Kidney (tissue), 14 donors: ENCODE results near the gene AGBL3. TPM values are rescaled to one million over a fixed set of nuclear protein-coding genes. Genes with fewer than 3 reads are reported as not detected.

Source experiments
- DNase-seq, 5 donors: peaks; one replicate each; pipeline ENCODE4 v3.0.0-alpha.2; 2013 to 2020
- FAIRE-seq: peaks from 2 replicates; lab custom pipeline; 2012; peaks lifted over from hg19 to GRCh38; lab: Jason Lieb, UNC
- H3K27ac ChIP-seq, 2 donors: one replicate each; pipeline ENCODE4 v1.7.0; 2013; ENCODE audit warnings: low read depth in 2 of 2, low read length in 2 of 2, inconsistent platforms in 1 of 2
- H3K27me3 ChIP-seq: one replicate; pipeline ENCODE4 v1.7.1; 2013; ENCODE audit warnings: low read length, inconsistent platforms; ENCODE audit not compliant: control insufficient read depth, insufficient read depth
- H3K36me3 ChIP-seq, 3 donors: one replicate each; pipeline versions ENCODE4 v1.7.0 to v1.7.1; 2013; ENCODE audit warnings: low read length in 3 of 3, control low read depth in 1 of 3, inconsistent platforms in 1 of 3; ENCODE audit not compliant: insufficient read depth in 3 of 3, control insufficient read depth in 2 of 3
- H3K4me1 ChIP-seq, 3 donors: one replicate each; pipeline versions ENCODE4 v1.7.0 to v1.7.1; 2013; ENCODE audit warnings: low read length in 3 of 3, inconsistent platforms in 1 of 3, low read depth in 1 of 3; ENCODE audit not compliant: control insufficient read depth in 2 of 3, insufficient read depth in 2 of 3
- H3K4me3 ChIP-seq, 3 donors: one replicate each; pipeline versions ENCODE4 v1.7.0 to v1.8.1; 2013; ENCODE audit warnings: low read length in 3 of 3, control low read depth in 1 of 3, inconsistent platforms in 1 of 3
- H3K9ac ChIP-seq, 3 donors: one replicate each; pipeline versions ENCODE4 v1.7.0 to v1.7.1; 2013; ENCODE audit warnings: low read length in 3 of 3, control low read depth in 1 of 3, inconsistent platforms in 1 of 3
- H3K9me3 ChIP-seq, 3 donors: one replicate each; pipeline versions ENCODE4 v1.7.0 to v1.7.1; 2013; ENCODE audit warnings: low read length in 3 of 3, control low read depth in 1 of 3, inconsistent platforms in 1 of 3; ENCODE audit not compliant: control insufficient read depth in 2 of 3, insufficient read depth in 1 of 3
- CTCF ChIP-seq: IDR thresholded peaks from 3 replicates; pipeline ENCODE4 v1.5.1; 2012; ENCODE audit warnings: mild to moderate bottlenecking, moderate library complexity, borderline replicate concordance; ENCODE audit not compliant: insufficient read depth; ENCODE audit errors: extremely low read depth
- intact Hi-C: fragments of 100-400 bp; cut with DNase I; formaldehyde crosslinking; loops from one replicate; pipeline ENCODE4 v1.11.1; 2022
- polyA plus RNA-seq: library from polyadenylated mRNA; stranded (reverse); fragments of 350-450 nt; fragmentation: Illumina TruSeq; extraction: RNeasy Lipid Tissue Mini Kit (QIAGEN cat#74804); gene quantifications from one replicate; pipeline ENCODE4 v1.2.3, GENCODE V29; 2014; ENCODE audit warnings: low read depth, low replicate concordance; ENCODE audit not compliant: insufficient read depth
- total RNA-seq: library from RNA; stranded (reverse); fragmentation: NEBNext Ultra II Directional; extraction: Animal tissue kit (Norgen Biotek cat#: 25700); gene quantifications from one replicate; pipeline ENCODE4 v1.2.1, GENCODE V29; 2021
- donor health status: control.
- donor health status: control.
- donor health status: control.
- donor health status: control.
- donor health status: control.
- donor health status: DM: yes; HTN: yes; CAD: no.
- donor health status: Normal renal cell carcinoma (clear cell type).

Gene AGBL3
- total and polyA plus RNA-seq, 2 donors from 2014 or later: 2.1 to 7.6 TPM

GRCh38 chr7:135181261-135181928, 195.1 kb downstream of the AGBL3 start:
- Histone ChIP-seq H3K36me3 (peaks cover 9 to 48% (median 41%) of the 10 kb centered on the region in 3 donors), H3K4me3 (peak overlapping the region in 1 of 3 donors; percentile 26), H3K9me3 (peaks cover 3 to 14% (median 7%) of the 10 kb centered on the region in 3 donors), H3K9ac (no peak overlapping the region), H3K27me3 (no peaks in the 10 kb centered on the region), H3K27ac (no peak overlapping the region), H3K4me1 (no peaks in the 10 kb centered on the region)
- intact Hi-C loops: no loop called here
- DNase-seq: no peak
- no peak for TF ChIP-seq CTCF
- FAIRE-seq: no peak

GRCh38 chr7:135181929-135182678, 195.8 kb downstream of the AGBL3 start:
- DNase-seq (peak in 2 of 5 donors; percentile 47 to 63), FAIRE-seq (no peak)
- no peak overlapping the region for H3K4me3 ChIP-seq
- no peak overlapping the region for H3K27ac ChIP-seq
- no peak overlapping the region for H3K9ac ChIP-seq
- H3K4me1 ChIP-seq: no peaks in the 10 kb centered on the region
- intact Hi-C loops: no loop called here
- TF ChIP-seq CTCF: no peak
- H3K27me3 ChIP-seq: no peaks in the 10 kb centered on the region
- H3K36me3 ChIP-seq: peaks cover 9 to 55% (median 43%) of the 10 kb centered on the region in 3 donors
- H3K9me3 ChIP-seq: peaks cover 3 to 14% (median 7%) of the 10 kb centered on the region in 3 donors

GRCh38 chr7:135183478-135183877, 197.2 kb downstream of the AGBL3 start:
- H3K4me1 ChIP-seq: no peaks in the 10 kb centered on the region
- H3K27me3 ChIP-seq: no peaks in the 10 kb centered on the region
- H3K4me3 ChIP-seq: no peak overlapping the region
- H3K27ac ChIP-seq: no peak overlapping the region
- no peak for FAIRE-seq
- no peak overlapping the region for H3K9ac ChIP-seq
- H3K9me3 ChIP-seq: peaks cover 3 to 14% (median 7%) of the 10 kb centered on the region in 3 donors
- H3K36me3 ChIP-seq: peaks cover 9 to 67% (median 55%) of the 10 kb centered on the region in 3 donors
- no peak for TF ChIP-seq CTCF
- intact Hi-C loops: no loop called here
- peak in 1 of 5 donors; percentile 20 for DNase-seq
